Measurements from ENCODE around the gene MPDU1. TPM values are rescaled to one million over a fixed set of nuclear protein-coding genes. Genes with fewer than 3 reads are reported as not detected.

The MPDU1 gene
- total RNA-seq, 2 experiments from 2014 or later: 21.3 to 34.5 TPM

DNA sequence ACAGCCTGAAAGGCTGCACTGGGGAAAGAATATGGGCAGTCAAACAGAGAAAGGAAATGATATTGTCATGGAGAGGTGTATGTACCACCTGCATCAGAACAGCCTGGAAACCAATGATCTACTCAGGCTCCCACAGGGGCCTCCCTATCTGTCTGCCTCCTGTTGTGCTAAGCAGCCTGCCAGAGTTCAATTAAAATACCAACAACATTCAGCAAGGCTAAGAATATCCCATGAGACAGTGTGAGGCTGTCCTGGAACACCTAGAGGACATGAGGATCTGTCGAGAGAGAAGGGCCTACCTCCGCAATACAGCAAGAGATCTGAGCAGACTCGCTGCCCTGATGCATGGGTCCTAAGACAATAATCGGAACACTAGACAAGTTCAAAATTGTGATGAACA lies 22.6 kb downstream of the MPDU1 start:
- no peak overlapping the region for H3K4me3 ChIP-seq (ENCODE audit: low read depth, low read length, poor library complexity, severe bottlenecking)
- no peaks in the 10 kb centered on the region for H3K9me3 ChIP-seq (ENCODE audit: low read length)
- H3K79me2 ChIP-seq (ENCODE audit: insufficient read depth, low read depth, low read length): no peaks in the 10 kb centered on the region
- no TSS peak for BruUV-seq (replicated peaks)
- H2AFZ ChIP-seq (ENCODE audit: low read length): no peak overlapping the region
- no peaks in the 10 kb centered on the region for H3K4me1 ChIP-seq (ENCODE audit: insufficient read depth, low read length, poor library complexity, severe bottlenecking)
- H3K36me3 ChIP-seq (ENCODE audit: insufficient read depth, low read length): peaks cover 70% of the 10 kb centered on the region
- DNase-seq (ENCODE audit: low spot score): no peak
- POLR2A ChIA-PET: no interaction called here
- CTCF ChIA-PET (ENCODE audit: unreplicated experiment): no interaction called here
- H3K4me2 ChIP-seq (ENCODE audit: low read length): no peak overlapping the region
- no peak for TF ChIP-seq EZH2phosphoT487 (IDR thresholded peaks at IDR 0.05; ENCODE audit: borderline replicate concordance, low read depth, low read length)
- TF ChIP-seq, protein P1, sequence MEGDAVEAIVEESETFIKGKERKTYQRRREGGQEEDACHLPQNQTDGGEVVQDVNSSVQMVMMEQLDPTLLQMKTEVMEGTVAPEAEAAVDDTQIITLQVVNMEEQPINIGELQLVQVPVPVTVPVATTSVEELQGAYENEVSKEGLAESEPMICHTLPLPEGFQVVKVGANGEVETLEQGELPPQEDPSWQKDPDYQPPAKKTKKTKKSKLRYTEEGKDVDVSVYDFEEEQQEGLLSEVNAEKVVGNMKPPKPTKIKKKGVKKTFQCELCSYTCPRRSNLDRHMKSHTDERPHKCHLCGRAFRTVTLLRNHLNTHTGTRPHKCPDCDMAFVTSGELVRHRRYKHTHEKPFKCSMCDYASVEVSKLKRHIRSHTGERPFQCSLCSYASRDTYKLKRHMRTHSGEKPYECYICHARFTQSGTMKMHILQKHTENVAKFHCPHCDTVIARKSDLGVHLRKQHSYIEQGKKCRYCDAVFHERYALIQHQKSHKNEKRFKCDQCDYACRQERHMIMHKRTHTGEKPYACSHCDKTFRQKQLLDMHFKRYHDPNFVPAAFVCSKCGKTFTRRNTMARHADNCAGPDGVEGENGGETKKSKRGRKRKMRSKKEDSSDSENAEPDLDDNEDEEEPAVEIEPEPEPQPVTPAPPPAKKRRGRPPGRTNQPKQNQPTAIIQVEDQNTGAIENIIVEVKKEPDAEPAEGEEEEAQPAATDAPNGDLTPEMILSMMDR (conservative IDR thresholded peaks at IDR 0.05; ENCODE audit: low read length): no peak
- no peaks in the 10 kb centered on the region for H4K20me1 ChIP-seq (ENCODE audit: insufficient read depth, low read length)
- no peaks in the 10 kb centered on the region for H3K9me2 ChIP-seq (ENCODE audit: insufficient read depth, low read length)
- H3K27ac ChIP-seq (ENCODE audit: low read depth, low read length, poor library complexity, severe bottlenecking): no peak overlapping the region
- intact Hi-C loops (cut with micrococcal nuclease; ENCODE audit: unreplicated experiment): no loop called here

DNA sequence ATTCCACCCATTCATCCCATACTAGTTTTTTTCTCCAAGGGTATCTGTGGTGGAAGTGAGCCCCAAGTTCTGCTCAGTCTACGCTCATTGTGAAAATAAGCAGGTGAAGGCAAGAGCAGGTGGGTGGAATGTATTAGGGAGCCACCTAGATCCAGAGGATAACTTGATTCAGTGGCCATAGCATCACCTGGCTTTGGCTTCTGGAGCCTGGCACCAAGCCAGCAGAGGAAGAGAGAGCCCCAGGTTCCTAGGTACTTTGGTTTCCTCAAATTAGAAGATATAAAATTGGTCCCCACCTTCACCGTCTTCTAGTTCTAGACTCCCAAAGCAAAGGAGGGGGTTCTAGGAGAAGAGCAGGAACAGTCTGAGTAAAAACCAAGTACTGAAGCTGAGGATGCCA lies 27.0 kb downstream of the MPDU1 start:
- no TSS peak for BruUV-seq (replicated peaks)
- ChIA-PET POLR2A (interaction anchor here (0.9 to 1.0 kb wide), 2 partner anchors 8 to 174 kb away, joined by 3 read pairs; no protein-coding TSS in a partner anchor), CTCF (ENCODE audit: unreplicated experiment) (no interaction called here)
- Histone ChIP-seq H3K79me2 (ENCODE audit: insufficient read depth, low read depth, low read length) (peaks cover 26% of the 10 kb centered on the region), H3K27ac (ENCODE audit: low read depth, low read length, poor library complexity, severe bottlenecking) (no peak overlapping the region), H3K4me2 (ENCODE audit: low read length) (no peak overlapping the region), H3K9me3 (ENCODE audit: low read length) (no peaks in the 10 kb centered on the region), H3K9me2 (ENCODE audit: insufficient read depth, low read length) (no peaks in the 10 kb centered on the region), H3K4me3 (ENCODE audit: low read depth, low read length, poor library complexity, severe bottlenecking) (no peak overlapping the region), H3K36me3 (ENCODE audit: insufficient read depth, low read length) (peaks cover 44% of the 10 kb centered on the region), H2AFZ (ENCODE audit: low read length) (no peak overlapping the region), H3K4me1 (ENCODE audit: insufficient read depth, low read length, poor library complexity, severe bottlenecking) (peaks cover 20% of the 10 kb centered on the region), H4K20me1 (ENCODE audit: insufficient read depth, low read length) (peaks cover 17% of the 10 kb centered on the region; the same call in 1 of the 2 replicates)
- no peak for DNase-seq (ENCODE audit: low spot score)
- intact Hi-C loops (cut with micrococcal nuclease; ENCODE audit: unreplicated experiment): no loop called here
- TF ChIP-seq, protein P1 (conservative IDR thresholded peaks at IDR 0.05; ENCODE audit: low read length): no peak
- TF ChIP-seq EZH2phosphoT487 (IDR thresholded peaks at IDR 0.05; ENCODE audit: borderline replicate concordance, low read depth, low read length): no peak

DNA sequence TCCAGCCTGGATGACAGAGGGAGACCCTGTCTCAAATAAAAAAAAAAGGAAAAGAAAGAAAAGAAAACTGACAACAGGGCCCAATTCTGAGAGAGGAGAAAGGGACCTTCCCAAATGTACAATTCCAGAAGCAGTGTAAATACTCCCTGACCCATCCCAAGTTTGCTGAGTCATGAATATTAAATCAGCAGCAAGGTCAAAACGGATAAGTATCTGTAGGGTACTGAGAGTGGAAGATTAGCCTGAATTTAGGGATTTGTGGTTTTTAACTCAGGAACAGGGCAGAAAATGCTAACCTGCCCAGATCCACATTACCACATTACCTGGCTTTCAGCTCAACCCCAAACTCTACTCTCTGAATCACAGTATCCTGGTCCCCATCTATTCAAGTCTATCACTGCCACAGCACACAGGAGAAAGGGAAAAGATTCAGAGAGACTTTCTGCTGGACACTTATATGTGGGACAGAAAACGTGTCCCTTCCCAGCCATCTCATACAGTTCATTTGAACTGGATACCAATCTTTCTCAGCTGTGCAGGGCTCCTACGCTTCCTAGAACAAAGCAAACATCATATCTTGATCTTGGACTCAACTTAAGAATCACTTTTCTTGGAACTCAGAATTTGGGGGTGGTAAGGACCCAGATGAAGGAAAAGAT lies 28.1 kb downstream of the MPDU1 start:
- no peaks in the 10 kb centered on the region for H3K9me2 ChIP-seq (ENCODE audit: insufficient read depth, low read length)
- H4K20me1 ChIP-seq (ENCODE audit: insufficient read depth, low read length): peaks cover 17% of the 10 kb centered on the region; the same call in 1 of the 2 replicates
- H3K79me2 ChIP-seq (ENCODE audit: insufficient read depth, low read depth, low read length): peaks cover 26% of the 10 kb centered on the region
- peak overlapping the region; percentile 42 for H3K4me2 ChIP-seq (ENCODE audit: low read length)
- BruUV-seq (replicated peaks): no TSS peak
- no peak for TF ChIP-seq EZH2phosphoT487 (IDR thresholded peaks at IDR 0.05; ENCODE audit: borderline replicate concordance, low read depth, low read length)
- TF ChIP-seq, protein P1 (conservative IDR thresholded peaks at IDR 0.05; ENCODE audit: low read length): no peak
- ChIA-PET POLR2A (interaction anchor here (1.2 kb wide), 1 partner anchor 28 kb away, joined by 3 read pairs; the partner anchor contains the start of gene MPDU1), CTCF (ENCODE audit: unreplicated experiment) (no interaction called here)
- no peak overlapping the region for H2AFZ ChIP-seq (ENCODE audit: low read length)
- H3K9me3 ChIP-seq (ENCODE audit: low read length): no peaks in the 10 kb centered on the region
- no peak for DNase-seq (ENCODE audit: low spot score)
- H3K27ac ChIP-seq (ENCODE audit: low read depth, low read length, poor library complexity, severe bottlenecking): no peak overlapping the region
- H3K4me1 ChIP-seq (ENCODE audit: insufficient read depth, low read length, poor library complexity, severe bottlenecking): peaks cover 20% of the 10 kb centered on the region
- no peak overlapping the region for H3K4me3 ChIP-seq (ENCODE audit: low read depth, low read length, poor library complexity, severe bottlenecking)
- intact Hi-C loops (cut with micrococcal nuclease; ENCODE audit: unreplicated experiment): no loop called here
- peaks cover 32% of the 10 kb centered on the region for H3K36me3 ChIP-seq (ENCODE audit: insufficient read depth, low read length)
